ENCODE results near the gene SRSF8.
"Not testable (repeated sequence)": the region's sequence is repeated elsewhere in the genome, so short reads cannot be mapped to it uniquely, and the experiment has no call there.

SRSF8 gene

GRCh38 chr11:95098826-95099225 is 32.1 kb downstream of the SRSF8 start:
- no peak for DNase-seq

- DNase-seq = no peak
Measured at GRCh38 chr11:95100191-95100648, 33.5 kb downstream of the SRSF8 start.

GRCh38 chr11:95100856-95101507 is 34.3 kb downstream of the SRSF8 start:
- no peak for DNase-seq

- no peak for DNase-seq
Measured at GRCh38 chr11:95101935-95102334, 35.2 kb downstream of the SRSF8 start.

GRCh38 chr11:95102733-95103132 is 36.0 kb downstream of the SRSF8 start:
- DNase-seq = no peak

GRCh38 chr11:95103701-95104100 is 37.0 kb downstream of the SRSF8 start:
- DNase-seq = no peak

- no peak for DNase-seq
Measured at GRCh38 chr11:95104121-95104830, 37.6 kb downstream of the SRSF8 start.

- DNase-seq = no peak
Measured at GRCh38 chr11:95104856-95105255, 38.1 kb downstream of the SRSF8 start.

- no peak for DNase-seq
Measured at GRCh38 chr11:95108159-95108611, 41.5 kb downstream of the SRSF8 start.

- no peak for DNase-seq
Measured at GRCh38 chr11:95108671-95109551, 42.2 kb downstream of the SRSF8 start.

- DNase-seq = not testable (repeated sequence)
Measured at GRCh38 chr11:95111471-95111870, 44.8 kb downstream of the SRSF8 start.

GRCh38 chr11:95111923-95112540 is 45.3 kb downstream of the SRSF8 start:
- DNase-seq = no peak

- no peak for DNase-seq
Measured at GRCh38 chr11:95115597-95115996, 48.9 kb downstream of the SRSF8 start.

- DNase-seq = no peak
Measured at GRCh38 chr11:95119361-95120060, 52.8 kb downstream of the SRSF8 start.
